ENCODE data around the gene CDC42BPB. TPM values are rescaled to one million over a fixed set of nuclear protein-coding genes. Genes with fewer than 3 reads are reported as not detected.

The CDC42BPB gene
- total RNA-seq, 4 donors from 2014 or later = 80.6 to 157 (median 118) TPM

DNA sequence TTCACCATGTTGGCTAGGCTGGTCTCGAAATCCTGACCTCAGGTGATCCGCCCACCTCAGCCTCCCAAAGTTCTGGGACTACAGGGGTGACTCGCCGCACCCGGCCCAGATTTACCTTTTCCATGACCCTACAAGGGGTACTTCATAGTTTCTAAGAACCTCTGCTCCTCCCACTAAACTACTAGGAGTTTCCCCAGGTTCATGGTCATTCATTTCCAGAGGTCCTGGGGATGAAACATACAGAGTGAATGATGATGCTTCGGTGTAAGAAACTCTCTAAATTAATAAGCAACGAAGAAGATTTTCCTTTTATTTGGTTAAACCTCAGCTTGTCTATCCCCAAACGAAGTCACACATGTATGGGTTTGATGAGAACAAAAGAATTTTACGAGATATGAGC, 77.9 kb downstream of the CDC42BPB start:
- Histone ChIP-seq H3K27ac (no peak overlapping the region), H3K4me1 (no peaks in the 10 kb centered on the region), H3K27me3 (no peaks in the 10 kb centered on the region), H3K9me3 (no peaks in the 10 kb centered on the region), H3K4me3 (no peak overlapping the region), H3K36me3 (no peaks in the 10 kb centered on the region)
- DNase-seq = no peak
- TF ChIP-seq, protein P1, sequence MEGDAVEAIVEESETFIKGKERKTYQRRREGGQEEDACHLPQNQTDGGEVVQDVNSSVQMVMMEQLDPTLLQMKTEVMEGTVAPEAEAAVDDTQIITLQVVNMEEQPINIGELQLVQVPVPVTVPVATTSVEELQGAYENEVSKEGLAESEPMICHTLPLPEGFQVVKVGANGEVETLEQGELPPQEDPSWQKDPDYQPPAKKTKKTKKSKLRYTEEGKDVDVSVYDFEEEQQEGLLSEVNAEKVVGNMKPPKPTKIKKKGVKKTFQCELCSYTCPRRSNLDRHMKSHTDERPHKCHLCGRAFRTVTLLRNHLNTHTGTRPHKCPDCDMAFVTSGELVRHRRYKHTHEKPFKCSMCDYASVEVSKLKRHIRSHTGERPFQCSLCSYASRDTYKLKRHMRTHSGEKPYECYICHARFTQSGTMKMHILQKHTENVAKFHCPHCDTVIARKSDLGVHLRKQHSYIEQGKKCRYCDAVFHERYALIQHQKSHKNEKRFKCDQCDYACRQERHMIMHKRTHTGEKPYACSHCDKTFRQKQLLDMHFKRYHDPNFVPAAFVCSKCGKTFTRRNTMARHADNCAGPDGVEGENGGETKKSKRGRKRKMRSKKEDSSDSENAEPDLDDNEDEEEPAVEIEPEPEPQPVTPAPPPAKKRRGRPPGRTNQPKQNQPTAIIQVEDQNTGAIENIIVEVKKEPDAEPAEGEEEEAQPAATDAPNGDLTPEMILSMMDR (IDR thresholded peaks at IDR 0.05) = no peak
- no peak for TF ChIP-seq POLR2A (IDR thresholded peaks at IDR 0.05)
- intact Hi-C loops (cut with DNase I; ENCODE audit: low total_unique reads) = no loop called here

DNA sequence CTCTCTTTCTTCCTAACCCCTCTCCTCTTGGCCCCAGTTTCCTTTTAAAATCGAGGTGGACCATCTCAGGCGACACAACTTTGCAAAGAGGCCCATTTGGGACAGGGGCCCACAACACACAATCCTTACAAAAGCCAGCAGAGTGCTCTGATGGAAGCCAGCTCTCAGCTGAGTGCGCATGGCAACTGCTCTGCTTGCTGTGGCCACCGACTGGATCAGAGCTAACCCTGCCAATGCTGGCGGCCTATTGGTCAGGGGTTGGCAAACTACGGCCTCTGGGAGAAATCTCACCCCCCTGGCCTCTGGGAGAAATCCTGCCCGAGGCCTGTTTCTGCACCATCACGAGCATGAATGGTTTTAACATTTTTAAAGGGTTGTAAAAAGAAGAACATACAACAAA, 79.9 kb downstream of the CDC42BPB start:
- no peak for DNase-seq
- no peak overlapping the region for H3K4me3 ChIP-seq
- no peak for TF ChIP-seq POLR2A (IDR thresholded peaks at IDR 0.05)
- TF ChIP-seq, protein P1 (IDR thresholded peaks at IDR 0.05) = no peak

DNA sequence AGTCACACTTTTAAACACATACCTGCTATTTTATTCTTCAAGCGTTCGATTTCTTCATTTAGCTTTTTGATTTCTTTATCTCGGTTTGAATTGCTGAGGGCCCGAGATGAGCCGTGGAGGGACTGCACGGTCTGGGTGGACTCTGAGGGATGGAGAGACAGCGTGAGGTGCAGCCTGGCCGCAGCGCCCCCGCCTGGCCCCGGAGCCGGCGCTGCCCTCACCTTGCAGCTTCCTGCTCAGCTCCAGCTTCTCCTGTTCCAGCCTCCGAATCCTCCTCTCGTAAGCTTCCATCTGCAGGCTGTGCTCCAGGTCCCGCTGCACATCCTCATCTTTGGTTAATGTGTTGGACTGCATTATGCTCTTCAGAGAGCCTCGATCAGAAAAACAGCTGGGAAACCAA, 81.7 kb downstream of the CDC42BPB start:
- intact Hi-C loops (cut with DNase I; ENCODE audit: low total_unique reads) = no loop called here
- Histone ChIP-seq H3K36me3 (no peaks in the 10 kb centered on the region), H3K27me3 (no peaks in the 10 kb centered on the region)

More for the DNA sequence above, 79.9 kb downstream of the CDC42BPB start:
- intact Hi-C loops (cut with DNase I; ENCODE audit: low total_unique reads) = no loop called here
- no peaks in the 10 kb centered on the region for H3K4me1 ChIP-seq
- no peaks in the 10 kb centered on the region for H3K27me3 ChIP-seq
- H3K27ac ChIP-seq = no peak overlapping the region
- no peaks in the 10 kb centered on the region for H3K9me3 ChIP-seq
- no peaks in the 10 kb centered on the region for H3K36me3 ChIP-seq

DNA sequence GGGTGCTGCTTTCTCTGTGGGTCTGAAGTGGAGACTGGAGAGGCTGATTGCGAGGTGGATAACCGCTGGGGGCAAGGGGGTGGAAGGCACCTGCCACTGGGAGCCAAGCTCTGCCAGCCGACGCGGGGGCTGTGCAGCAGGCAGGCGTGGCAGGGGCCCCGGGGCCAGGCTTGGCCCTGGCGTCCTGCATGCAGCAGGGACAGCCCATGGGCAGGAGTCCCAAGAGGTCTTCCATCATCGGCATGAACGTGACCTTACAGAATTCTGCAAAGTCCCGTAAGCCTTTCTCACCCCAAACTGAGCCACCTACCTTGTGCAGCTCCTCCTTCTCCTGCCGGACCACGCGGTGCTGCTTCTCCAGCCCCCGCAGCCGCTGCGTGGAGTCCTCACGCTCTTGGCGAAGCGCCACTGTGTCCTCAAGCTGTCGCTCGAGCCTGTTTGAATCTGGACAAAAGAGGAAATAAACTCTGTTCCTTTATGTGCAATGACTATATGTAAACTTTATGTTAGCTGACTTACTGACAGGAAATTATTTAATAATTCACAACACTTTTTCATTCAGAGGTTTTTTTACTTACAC, 83.6 kb downstream of the CDC42BPB start:
- intact Hi-C loops (cut with DNase I; ENCODE audit: low total_unique reads) = no loop called here
- Histone ChIP-seq H3K4me3 (no peak overlapping the region), H3K36me3 (no peaks in the 10 kb centered on the region), H3K4me1 (no peaks in the 10 kb centered on the region), H3K27ac (no peak overlapping the region), H3K9me3 (no peaks in the 10 kb centered on the region), H3K27me3 (no peaks in the 10 kb centered on the region)
- no peak for DNase-seq
- TF ChIP-seq, protein P1 (IDR thresholded peaks at IDR 0.05) = no peak
- TF ChIP-seq POLR2A (IDR thresholded peaks at IDR 0.05) = no peak

More for the DNA sequence above, 81.7 kb downstream of the CDC42BPB start:
- Histone ChIP-seq H3K4me1 (no peaks in the 10 kb centered on the region), H3K4me3 (no peak overlapping the region), H3K9me3 (no peaks in the 10 kb centered on the region), H3K27ac (no peak overlapping the region)
- TF ChIP-seq, protein P1 (IDR thresholded peaks at IDR 0.05) = no peak
- TF ChIP-seq POLR2A (IDR thresholded peaks at IDR 0.05) = no peak
- no peak for DNase-seq

DNA sequence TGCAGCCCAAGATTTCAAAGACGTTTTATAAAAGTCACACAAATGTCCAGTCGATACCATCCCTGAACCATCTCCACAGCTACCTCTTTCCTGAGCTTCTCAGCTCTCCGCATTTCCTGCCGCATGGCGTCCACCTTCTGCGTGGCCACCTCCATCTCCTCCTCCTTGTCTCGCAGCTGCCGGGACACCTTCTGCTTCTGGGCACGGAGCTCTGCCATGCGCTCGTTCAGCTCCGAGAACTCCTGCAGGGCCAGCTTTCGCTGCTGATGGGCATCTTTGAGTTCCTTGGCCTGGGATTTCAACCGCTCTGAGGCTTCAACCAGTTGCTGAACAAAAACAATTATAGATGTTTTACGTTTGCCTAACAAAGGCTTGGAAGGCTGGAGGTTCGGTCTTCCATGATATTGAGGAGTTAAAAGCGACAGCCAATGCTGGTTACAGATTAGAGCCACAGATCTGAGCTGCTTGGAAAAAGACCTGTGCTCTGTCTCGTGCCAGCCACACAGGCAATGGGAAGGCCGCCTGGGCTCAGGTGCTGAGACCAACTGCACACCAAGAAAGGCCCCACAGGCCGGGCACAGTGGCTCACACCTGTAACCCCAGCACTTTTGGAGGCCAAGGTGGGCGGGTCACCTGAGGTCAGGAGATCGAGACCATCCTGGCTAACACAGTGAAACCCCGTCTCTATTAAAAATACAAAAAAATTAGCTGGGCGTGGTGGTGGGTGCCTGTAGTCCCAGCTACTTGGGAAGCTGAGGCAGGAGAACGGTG, 85.3 kb downstream of the CDC42BPB start:
- H3K27ac ChIP-seq = no peak overlapping the region
- no peaks in the 10 kb centered on the region for H3K36me3 ChIP-seq
- no peaks in the 10 kb centered on the region for H3K4me1 ChIP-seq
- H3K9me3 ChIP-seq = no peaks in the 10 kb centered on the region
- no peak for TF ChIP-seq POLR2A (IDR thresholded peaks at IDR 0.05)
- TF ChIP-seq, protein P1 (IDR thresholded peaks at IDR 0.05) = no peak
- intact Hi-C loops (cut with DNase I; ENCODE audit: low total_unique reads) = no loop called here
- no peaks in the 10 kb centered on the region for H3K27me3 ChIP-seq
- no peak for DNase-seq
- H3K4me3 ChIP-seq = no peak overlapping the region
